ENCODE results near the gene TNFAIP3. TPM values are rescaled to one million over a fixed set of nuclear protein-coding genes. Genes with fewer than 3 reads are reported as not detected.
A peak's percentile ranks its signal among the peaks of the same experiment; 100 is the strongest.

Gene TNFAIP3
- total RNA-seq, 2 donors from 2014 or later = 4,032 to 4,607 TPM

DNA sequence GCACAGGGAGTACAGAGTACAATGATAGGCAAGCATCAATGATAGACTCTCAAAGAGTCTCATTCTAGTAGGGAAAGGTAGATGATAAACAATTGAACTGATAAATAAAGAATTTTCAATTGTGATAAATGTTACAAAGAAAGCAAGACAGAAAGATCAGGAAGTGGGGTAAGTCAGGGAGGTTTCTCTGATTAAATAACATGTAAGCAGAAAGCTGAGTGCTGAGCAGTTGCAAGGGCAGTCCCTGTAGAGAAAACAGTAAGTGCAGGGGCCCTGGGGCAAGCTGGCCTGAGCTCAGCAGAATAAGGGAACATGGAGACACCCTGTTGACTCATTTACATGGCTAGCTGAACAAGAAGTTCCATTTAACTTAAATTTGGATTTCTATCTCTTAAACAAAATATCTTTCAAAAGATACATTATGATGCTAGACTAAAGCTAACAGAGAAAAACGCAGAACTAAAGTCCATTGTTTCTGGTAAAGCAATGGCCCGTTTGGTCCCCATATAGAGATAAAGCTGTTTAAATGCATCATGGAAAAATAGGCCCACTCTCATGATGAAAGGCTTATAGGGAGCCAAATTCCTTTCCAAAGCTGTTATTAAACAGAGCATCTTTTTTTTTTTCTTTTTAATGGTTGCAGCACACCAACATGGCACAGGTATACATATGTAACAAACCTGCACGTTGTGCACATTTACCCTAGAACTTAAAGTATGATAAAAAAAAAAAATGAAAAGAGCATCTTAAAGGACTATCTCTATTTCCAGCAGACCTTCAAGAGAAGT lies 5.3 kb upstream of the TNFAIP3 start:
- H3K36me3 Mint-ChIP-seq (ENCODE audit: low read depth) = peaks cover 7% of the 10 kb centered on the region
- ATAC-seq = no peak
- no peaks in the 10 kb centered on the region for H3K27me3 Mint-ChIP-seq
- H3K4me1 Mint-ChIP-seq = peaks cover 18% of the 10 kb centered on the region
- H3K9me3 ChIP-seq (ENCODE audit: control insufficient read depth, low read length, poor library complexity, severe bottlenecking) = no peaks in the 10 kb centered on the region
- no peak overlapping the region for H3K4me3 Mint-ChIP-seq
- DNase-seq = no peak
- peak overlapping the region; percentile 66 for H3K27ac Mint-ChIP-seq

DNA sequence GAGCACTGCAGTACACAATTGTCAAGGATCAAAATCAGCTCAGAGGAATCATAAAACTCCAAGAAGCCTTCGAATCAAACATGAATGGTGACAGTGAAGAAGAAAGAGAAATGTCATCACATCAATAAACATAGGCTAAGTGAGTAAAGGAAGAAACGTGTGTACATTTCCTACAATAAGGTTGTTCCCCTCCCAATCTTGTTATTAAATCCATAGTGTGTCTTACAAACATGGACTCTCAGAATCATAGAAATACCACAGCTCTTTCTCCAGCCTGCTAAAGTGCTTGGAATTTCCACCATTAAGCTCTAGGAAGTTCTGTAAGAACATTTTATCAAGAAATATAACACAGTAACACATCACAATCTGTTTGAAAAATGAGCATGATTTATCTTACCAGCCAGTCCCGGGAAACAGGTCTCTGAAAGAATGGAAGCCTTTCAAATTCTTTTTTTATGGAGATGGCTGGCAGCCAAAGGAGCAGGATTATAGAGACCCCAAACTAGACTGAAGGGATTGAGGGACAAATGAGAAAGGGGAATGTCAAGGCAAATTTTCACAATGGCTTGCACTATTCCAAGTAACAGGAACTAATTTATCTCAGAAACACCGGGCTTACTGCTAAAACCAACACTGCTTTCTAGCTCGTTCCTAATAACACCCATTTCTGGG lies 4.5 kb upstream of the TNFAIP3 start:
- DNase-seq (no peak), ATAC-seq (no peak)
- no peaks in the 10 kb centered on the region for H3K9me3 ChIP-seq (ENCODE audit: control insufficient read depth, low read length, poor library complexity, severe bottlenecking)
- Mint-ChIP-seq H3K27ac (peak overlapping the region; percentile 66), H3K27me3 (no peaks in the 10 kb centered on the region), H3K4me3 (no peak overlapping the region), H3K4me1 (peaks cover 19% of the 10 kb centered on the region), H3K36me3 (ENCODE audit: low read depth) (peaks cover 7% of the 10 kb centered on the region)

DNA sequence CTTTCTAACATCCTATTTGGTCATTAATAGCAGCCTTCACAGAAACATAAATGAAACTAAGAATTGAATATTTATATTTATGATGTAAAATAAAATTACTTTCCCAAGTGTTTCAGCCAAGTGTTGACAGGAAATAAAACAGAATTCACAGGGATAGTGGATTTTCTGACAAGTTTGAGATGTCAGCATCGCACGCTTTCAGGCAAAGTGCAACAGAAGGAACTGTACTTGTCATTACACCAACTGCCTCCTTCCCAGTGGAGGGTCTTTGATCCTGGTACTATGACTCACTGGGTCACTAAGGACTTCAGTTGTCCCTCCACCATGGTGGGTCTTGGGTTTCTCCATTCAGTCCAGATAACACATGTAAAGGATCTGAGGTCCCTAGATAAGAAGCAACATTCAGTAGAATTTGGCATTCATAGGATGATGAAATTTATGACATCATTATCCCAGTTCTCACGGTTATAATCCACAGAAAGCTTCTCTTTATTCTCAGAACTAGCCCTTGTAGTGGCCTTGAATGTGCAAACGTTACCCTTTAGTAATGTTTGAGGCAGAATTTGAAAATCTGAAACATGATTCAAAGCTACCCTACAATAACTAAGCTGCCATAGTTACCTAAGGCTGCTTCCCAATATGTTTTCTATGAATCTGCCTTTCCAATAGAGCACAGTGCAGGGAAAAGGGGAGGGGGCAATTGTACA lies 3.8 kb upstream of the TNFAIP3 start:
- Mint-ChIP-seq H3K4me3 (no peak overlapping the region), H3K27me3 (peaks cover 4% of the 10 kb centered on the region), H3K27ac (no peak overlapping the region), H3K36me3 (ENCODE audit: low read depth) (peaks cover 6% of the 10 kb centered on the region), H3K4me1 (peaks cover 23% of the 10 kb centered on the region)
- H3K9me3 ChIP-seq (ENCODE audit: control insufficient read depth, low read length, poor library complexity, severe bottlenecking) = no peaks in the 10 kb centered on the region
- DNase-seq (no peak), ATAC-seq (no peak)

DNA sequence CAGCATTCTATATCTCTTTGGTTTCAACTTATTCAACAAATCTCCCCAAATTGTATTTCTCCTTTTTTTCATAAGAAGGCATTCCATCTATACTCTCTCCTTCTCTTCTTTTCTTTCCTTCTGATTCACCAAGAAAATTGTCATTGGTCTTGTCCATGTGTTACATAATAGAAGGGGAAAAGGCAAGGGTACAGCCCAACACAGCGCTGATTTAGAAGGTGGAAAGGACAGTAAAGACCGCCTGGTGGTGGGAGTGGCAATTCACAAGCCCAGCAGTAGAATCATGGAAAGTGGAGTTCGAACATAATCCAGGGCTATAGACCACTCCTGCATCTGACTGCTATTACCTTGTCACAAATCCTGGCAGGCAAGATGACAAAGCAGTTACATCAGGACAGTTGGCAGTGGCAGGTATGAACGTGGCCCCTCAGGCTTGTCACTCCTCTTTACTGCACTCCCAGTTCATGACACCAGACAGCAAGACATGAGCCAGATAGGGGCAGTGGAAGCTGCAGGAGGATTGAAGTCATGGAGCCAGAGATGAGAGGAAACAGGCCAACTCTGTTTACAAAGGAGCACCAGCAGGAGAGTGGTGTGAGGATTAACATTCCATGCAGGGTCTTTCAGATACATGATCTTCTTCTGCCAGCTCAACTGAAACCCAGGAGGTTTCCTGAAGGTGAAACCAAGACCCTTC lies 2.1 kb upstream of the TNFAIP3 start:
- peak overlapping the region; percentile 88 for H3K4me3 Mint-ChIP-seq
- no peak for ATAC-seq
- H3K9me3 ChIP-seq (ENCODE audit: control insufficient read depth, low read length, poor library complexity, severe bottlenecking) = no peaks in the 10 kb centered on the region
- peaks cover 38% of the 10 kb centered on the region for H3K4me1 Mint-ChIP-seq
- peak overlapping the region; percentile 96 for H3K27ac Mint-ChIP-seq
- peaks cover 4% of the 10 kb centered on the region for H3K27me3 Mint-ChIP-seq
- no peak for DNase-seq
- H3K36me3 Mint-ChIP-seq (ENCODE audit: low read depth) = peaks cover 12% of the 10 kb centered on the region

DNA sequence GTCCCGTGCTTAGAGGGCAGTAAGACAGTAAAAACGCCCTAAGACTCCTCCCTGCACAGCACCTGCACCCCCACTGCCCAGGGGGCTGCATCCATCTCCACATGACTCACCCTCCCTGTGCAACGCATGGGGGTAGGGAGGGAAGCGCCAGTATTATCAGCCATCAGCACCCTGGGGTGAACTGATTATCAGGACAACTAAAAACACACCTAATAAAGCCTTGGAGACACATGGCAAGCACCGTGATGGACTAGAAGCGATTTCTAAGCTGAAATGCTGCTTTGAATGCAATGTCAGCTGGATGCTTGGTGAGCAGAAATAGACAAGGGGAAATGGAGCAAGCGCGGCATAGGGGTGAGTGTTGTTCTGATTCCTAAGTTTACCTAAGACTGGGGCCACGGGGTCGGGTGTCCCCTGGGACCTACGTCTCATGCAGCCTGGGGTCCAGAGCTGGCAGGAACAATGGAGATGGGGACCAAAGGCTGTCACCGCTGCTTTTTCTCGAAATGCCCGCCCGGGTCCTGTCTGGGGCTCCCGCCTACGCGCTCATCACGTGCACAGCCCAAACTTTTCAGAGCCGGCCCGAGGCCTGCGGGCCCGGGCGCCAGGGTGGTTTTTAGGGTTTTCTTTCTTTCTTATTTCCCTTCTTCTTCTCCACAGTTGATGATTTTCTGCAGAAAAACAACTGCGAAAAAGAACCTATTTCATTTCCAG lies 702 bp upstream of the TNFAIP3 start:
- Mint-ChIP-seq H3K27ac (peak overlapping the region; percentile 96), H3K4me1 (peaks cover 42% of the 10 kb centered on the region), H3K4me3 (peak overlapping the region; percentile 88), H3K36me3 (ENCODE audit: low read depth) (peaks cover 16% of the 10 kb centered on the region), H3K27me3 (peaks cover 4% of the 10 kb centered on the region)
- DNase-seq = peak in 1 of 3 donors; percentile 34
- peaks cover 3% of the 10 kb centered on the region for H3K9me3 ChIP-seq (ENCODE audit: control insufficient read depth, low read length, poor library complexity, severe bottlenecking)
- ATAC-seq = peak; percentile 49

DNA sequence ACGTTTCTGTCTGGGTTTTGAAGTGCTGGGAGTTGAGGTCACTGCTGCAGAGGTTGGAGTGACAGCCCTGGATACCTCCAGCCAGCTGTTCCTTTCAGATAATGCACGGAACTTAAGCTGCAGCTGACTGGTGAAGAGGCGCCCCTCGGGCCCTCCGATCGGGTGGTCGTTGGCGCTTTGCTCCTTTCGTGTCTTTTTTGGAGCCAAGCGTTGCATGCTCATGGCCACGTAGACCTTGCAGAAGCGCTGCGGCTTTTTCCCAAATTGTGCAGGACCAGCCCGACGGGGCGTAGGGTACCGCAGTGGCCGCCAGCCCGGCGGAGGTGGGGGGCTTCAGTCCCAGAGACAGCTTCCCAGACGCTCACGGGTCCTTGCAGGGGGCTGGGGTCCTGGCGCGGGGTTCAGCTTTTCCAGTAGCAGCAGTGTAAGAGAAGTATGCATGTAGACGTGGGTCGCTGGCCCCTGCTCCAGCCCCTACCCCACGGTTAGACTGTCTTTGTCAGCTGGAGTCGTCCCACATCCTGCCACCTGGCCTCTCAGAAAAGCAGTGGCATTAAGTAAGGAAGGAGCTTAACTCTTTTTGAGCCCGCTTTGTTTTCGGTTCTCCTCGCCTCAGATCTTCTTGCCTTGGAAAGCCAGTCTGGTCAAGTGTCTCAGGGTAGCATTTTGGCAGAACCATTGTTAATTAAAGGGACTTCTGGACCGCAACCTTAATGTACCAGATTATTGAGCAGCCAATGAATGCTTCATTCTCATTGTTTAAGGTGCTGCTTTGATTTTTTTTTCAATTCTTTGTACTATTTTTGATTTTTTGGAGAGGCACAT lies 838 bp downstream of the TNFAIP3 start:
- DNase-seq (peak; percentile 27 to 48 (median 30)), ATAC-seq (peak; percentile 5)
- Mint-ChIP-seq H3K4me3 (peak overlapping the region; percentile 88), H3K36me3 (ENCODE audit: low read depth) (peaks cover 24% of the 10 kb centered on the region), H3K27me3 (peaks cover 4% of the 10 kb centered on the region), H3K4me1 (peaks cover 49% of the 10 kb centered on the region), H3K27ac (peak overlapping the region; percentile 96)
- H3K9me3 ChIP-seq (ENCODE audit: control insufficient read depth, low read length, poor library complexity, severe bottlenecking) = peaks cover 3% of the 10 kb centered on the region

DNA sequence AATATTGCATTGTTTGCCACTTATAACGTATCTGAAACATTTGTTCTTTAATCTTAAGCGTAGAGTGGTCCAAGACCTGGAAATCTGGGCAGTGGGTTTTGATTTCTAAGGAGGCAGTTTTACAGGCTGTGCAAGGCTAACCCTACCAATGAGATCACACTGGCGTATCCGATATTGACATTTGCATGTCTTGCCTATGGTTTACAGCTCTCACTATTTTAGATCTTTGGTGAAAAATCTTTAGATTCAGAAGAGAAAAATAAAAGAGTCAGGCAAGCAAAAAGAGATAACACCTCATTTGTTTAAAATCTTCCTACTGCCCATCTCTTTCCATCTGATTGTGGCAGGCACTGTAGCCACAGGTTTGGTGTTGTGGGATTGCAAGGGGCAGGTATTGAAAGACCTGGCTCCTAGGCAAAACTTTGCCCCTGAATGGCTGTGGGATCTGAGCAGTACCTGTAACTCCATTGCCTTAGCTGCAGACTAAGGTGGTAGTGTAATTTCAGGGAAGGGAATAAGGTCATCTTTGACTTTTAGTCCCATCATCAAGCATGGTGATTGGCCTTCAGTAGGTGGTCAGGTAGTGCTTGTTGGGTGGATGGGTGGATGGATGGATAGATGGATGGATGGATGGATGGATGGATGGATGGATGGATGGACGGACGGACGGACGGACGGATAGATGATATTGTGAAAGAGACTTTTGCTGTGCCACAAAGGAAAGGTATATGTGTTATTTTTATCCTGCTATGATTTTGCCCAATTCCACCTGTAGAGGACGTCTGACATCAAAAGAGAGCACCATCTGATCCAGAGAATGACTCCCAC lies 1.9 kb downstream of the TNFAIP3 start:
- H3K27ac Mint-ChIP-seq = peak overlapping the region; percentile 96
- no peak for ATAC-seq
- H3K4me3 Mint-ChIP-seq = peak overlapping the region; percentile 88
- peaks cover 29% of the 10 kb centered on the region for H3K36me3 Mint-ChIP-seq (ENCODE audit: low read depth)
- H3K4me1 Mint-ChIP-seq = peaks cover 57% of the 10 kb centered on the region
- DNase-seq = no peak
- peaks cover 4% of the 10 kb centered on the region for H3K27me3 Mint-ChIP-seq
- peaks cover 3% of the 10 kb centered on the region for H3K9me3 ChIP-seq (ENCODE audit: control insufficient read depth, low read length, poor library complexity, severe bottlenecking)

DNA sequence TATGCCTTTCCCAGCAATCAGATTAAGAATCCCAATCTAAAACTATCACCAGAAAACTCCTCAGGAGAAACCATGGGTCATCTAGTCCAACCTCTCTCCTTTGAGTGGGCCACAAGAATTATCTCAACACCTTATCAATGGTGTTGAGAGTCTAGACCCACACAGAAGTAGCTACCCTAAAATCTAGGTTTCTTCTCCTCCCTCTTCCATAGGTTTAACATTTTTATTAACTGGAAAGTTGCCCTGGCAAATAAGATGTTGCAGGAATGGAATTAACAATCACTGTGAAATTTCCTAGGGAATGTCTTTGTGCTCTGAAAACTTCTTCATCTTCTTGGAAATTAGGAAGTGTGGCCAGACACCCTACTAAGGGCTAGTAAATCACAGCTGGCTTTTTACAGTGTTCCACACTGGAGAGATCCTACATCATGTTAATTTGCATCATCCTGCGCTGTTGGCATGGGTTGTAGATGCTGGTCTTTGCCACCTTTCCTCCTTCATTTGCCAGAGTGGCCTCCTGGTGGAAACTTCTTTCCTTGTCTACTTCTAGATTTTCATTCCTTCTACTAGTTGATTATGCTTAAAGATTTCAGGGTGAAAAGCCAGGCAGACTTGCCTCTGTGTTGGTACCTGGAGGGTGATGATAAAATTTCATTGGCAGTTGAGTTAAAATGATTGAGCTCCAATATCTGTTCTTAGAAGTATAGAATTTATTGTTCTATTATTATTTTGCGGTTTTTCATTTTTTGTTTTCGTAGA lies 2.7 kb downstream of the TNFAIP3 start:
- DNase-seq = no peak
- Mint-ChIP-seq H3K27ac (peak overlapping the region; percentile 96), H3K4me1 (peaks cover 57% of the 10 kb centered on the region), H3K4me3 (peak overlapping the region; percentile 88), H3K36me3 (ENCODE audit: low read depth) (peaks cover 27% of the 10 kb centered on the region), H3K27me3 (peaks cover 4% of the 10 kb centered on the region)
- peaks cover 3% of the 10 kb centered on the region for H3K9me3 ChIP-seq (ENCODE audit: control insufficient read depth, low read length, poor library complexity, severe bottlenecking)
- no peak for ATAC-seq

DNA sequence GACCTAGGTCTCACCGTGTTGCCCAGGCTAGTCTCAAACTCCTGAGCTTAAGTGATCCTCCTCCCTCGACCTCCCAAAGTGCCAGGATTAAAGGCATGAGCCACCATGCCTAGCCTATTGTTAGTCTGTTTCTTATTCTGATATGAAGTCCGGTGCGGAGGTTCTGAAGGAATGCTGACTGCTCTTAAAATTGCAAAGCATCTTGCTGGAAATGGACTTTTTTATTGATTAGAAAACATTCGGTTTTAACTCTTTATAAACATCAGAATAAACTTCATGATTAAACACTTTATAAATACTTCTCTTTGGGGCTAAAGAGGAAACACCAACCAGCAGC lies 3.2 kb downstream of the TNFAIP3 start:
- H3K9me3 ChIP-seq (ENCODE audit: control insufficient read depth, low read length, poor library complexity, severe bottlenecking) = peaks cover 3% of the 10 kb centered on the region
- peaks cover 4% of the 10 kb centered on the region for H3K27me3 Mint-ChIP-seq
- peaks cover 31% of the 10 kb centered on the region for H3K36me3 Mint-ChIP-seq (ENCODE audit: low read depth)
- H3K4me3 Mint-ChIP-seq = peak overlapping the region; percentile 88
- ATAC-seq = no peak
- no peak for DNase-seq
- H3K4me1 Mint-ChIP-seq = peaks cover 63% of the 10 kb centered on the region
- H3K27ac Mint-ChIP-seq = peak overlapping the region; percentile 96

DNA sequence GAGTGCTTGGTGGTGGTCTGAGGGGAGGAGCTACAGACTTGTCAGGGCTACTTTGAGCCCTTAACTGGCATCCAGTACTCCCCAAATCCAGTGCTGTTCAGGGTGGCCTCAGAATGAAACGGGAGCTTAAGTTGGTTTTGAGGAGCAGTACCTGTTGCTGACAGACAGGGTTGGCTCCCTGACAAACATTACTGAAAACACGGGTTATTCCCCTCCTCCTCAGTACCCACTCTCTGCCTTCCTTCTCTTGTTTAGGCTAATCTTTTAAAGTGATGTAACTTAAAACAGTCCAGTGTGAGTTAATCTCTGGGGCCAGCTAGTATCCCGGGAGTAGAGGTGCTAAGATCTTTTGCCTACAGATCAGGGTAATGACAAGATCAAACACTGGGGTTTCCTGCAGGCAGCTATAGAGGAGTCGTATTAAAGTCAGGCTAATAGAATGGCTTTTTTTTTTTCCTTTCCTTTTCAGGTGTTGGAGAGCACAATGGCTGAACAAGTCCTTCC lies 3.7 kb downstream of the TNFAIP3 start:
- H3K9me3 ChIP-seq (ENCODE audit: control insufficient read depth, low read length, poor library complexity, severe bottlenecking) = peaks cover 3% of the 10 kb centered on the region
- ATAC-seq (peak; percentile 3), DNase-seq (peak in 1 of 3 donors; percentile 32)
- peaks cover 68% of the 10 kb centered on the region for H3K4me1 Mint-ChIP-seq
- H3K27me3 Mint-ChIP-seq = peaks cover 4% of the 10 kb centered on the region
- H3K4me3 Mint-ChIP-seq = peak overlapping the region; percentile 88
- peaks cover 31% of the 10 kb centered on the region for H3K36me3 Mint-ChIP-seq (ENCODE audit: low read depth)
- peak overlapping the region; percentile 96 for H3K27ac Mint-ChIP-seq

DNA sequence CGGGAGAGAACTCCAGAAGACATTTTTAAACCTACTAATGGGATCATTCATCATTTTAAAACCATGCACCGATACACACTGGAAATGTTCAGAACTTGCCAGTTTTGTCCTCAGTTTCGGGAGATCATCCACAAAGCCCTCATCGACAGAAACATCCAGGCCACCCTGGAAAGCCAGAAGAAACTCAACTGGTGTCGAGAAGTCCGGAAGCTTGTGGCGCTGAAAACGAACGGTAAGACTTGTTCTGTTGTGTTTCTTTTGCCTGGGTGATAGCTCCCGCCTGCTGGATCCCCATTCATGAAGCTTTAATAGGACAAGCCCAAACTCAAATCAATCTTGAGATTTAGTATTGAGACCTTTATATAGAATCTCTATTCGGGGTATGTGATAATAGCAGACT lies 4.2 kb downstream of the TNFAIP3 start:
- no peak for DNase-seq
- peaks cover 31% of the 10 kb centered on the region for H3K36me3 Mint-ChIP-seq (ENCODE audit: low read depth)
- no peak for ATAC-seq
- peaks cover 4% of the 10 kb centered on the region for H3K27me3 Mint-ChIP-seq
- H3K27ac Mint-ChIP-seq = peak overlapping the region; percentile 96
- peak overlapping the region; percentile 88 for H3K4me3 Mint-ChIP-seq
- H3K9me3 ChIP-seq (ENCODE audit: control insufficient read depth, low read length, poor library complexity, severe bottlenecking) = peaks cover 3% of the 10 kb centered on the region
- H3K4me1 Mint-ChIP-seq = peaks cover 68% of the 10 kb centered on the region
